Right lobe of liver (tissue), 4 donors: ENCODE measurements around the gene NOL4L.

Experiments used
- POLR2A ChIP-seq: fragments of 450-650 bp; IDR thresholded peaks from one replicate; pipeline ENCODE4 v1.6.1; 2017; ENCODE audit warnings: antibody characterized with exemption, mild to moderate bottlenecking
- TF ChIP-seq, protein P1 (sequence below), 4 donors: fragments of 200-600 bp in 3 of 4; fragments of 450-650 bp in 1 of 4; IDR thresholded peaks; one replicate each; pipeline versions ENCODE4 v1.5.1 to v1.8.0; 2016 to 2022; ENCODE audit warnings: antibody characterized with exemption in 4 of 4, mild to moderate bottlenecking in 2 of 4
- donor health status: DM: no; HTN: no; CAD: no.
- donor health status: DM: no; HTN: no; CAD: no.
- donor health status: DM: no; HTN: yes; CAD: no.

DNA sequence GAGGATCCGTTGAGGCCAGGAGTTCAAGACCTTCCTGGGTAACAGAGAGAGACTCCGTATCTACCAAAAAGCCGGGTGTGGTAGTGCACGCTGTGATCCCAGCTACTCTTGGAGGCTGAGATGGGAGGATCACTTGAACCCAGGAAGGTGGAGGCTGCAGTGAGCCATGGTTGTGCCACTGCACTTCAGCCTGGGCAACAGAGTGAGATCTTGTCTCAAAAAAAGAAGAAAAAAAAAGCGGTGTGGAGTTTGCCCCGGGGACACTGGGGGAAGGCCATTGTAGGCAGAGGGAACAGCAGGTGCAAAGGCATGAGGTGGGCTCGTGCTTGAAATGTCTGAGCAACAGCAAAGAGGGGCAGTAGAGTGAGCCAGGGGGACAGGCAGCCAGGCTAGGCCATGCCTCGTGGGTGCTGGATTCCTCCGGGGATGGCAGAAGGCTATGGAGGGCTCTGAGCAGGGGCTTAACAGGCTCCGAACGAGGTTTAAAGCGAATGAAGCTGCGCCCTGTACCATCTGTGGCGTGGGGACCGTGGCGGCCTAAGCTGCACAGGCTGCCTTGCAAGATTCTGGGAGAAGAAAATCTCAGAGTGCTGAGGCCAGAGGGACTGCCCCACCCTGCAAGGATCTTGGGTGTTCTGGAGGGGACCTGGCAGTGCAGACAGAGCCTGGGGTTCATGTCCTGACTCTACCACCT lies 36.9 kb upstream of the NOL4L start:
- TF ChIP-seq, protein P1, sequence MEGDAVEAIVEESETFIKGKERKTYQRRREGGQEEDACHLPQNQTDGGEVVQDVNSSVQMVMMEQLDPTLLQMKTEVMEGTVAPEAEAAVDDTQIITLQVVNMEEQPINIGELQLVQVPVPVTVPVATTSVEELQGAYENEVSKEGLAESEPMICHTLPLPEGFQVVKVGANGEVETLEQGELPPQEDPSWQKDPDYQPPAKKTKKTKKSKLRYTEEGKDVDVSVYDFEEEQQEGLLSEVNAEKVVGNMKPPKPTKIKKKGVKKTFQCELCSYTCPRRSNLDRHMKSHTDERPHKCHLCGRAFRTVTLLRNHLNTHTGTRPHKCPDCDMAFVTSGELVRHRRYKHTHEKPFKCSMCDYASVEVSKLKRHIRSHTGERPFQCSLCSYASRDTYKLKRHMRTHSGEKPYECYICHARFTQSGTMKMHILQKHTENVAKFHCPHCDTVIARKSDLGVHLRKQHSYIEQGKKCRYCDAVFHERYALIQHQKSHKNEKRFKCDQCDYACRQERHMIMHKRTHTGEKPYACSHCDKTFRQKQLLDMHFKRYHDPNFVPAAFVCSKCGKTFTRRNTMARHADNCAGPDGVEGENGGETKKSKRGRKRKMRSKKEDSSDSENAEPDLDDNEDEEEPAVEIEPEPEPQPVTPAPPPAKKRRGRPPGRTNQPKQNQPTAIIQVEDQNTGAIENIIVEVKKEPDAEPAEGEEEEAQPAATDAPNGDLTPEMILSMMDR (IDR thresholded peaks at IDR 0.05): no peak
- no peak for TF ChIP-seq POLR2A
